GM19372 (cell line): Measurements from ENCODE around the gene GSS.

Source experiments
- ATAC-seq: cut with Tn5 transposase; IDR thresholded peaks from one replicate; pipeline ENCODE4 v1.9.1; 2021; ENCODE audit warnings: mild to moderate bottlenecking, low read depth, moderate library complexity; ENCODE audit not compliant: unreplicated experiment

The GSS gene

GRCh38 chr20:34955231-34956040, at the start of gene GSS, which contains the start of gene MYH7B:
GSS (minus strand) TSS chr20:34955806; CDS start chr20:34951852, 3,954 bp downstream.
MYH7B (plus strand) TSS chr20:34955868; CDS start chr20:34978006, 22,138 bp downstream.
- ATAC-seq, result peak; percentile 92

GRCh38 chr20:35004749-35005462, 49.3 kb upstream of the GSS start:
- no peak for ATAC-seq

- ATAC-seq, result no peak
Observed at GRCh38 chr20:35004051-35004725, 48.6 kb upstream of the GSS start.

GRCh38 chr20:35003211-35004031, 47.8 kb upstream of the GSS start:
- no peak for ATAC-seq

GRCh38 chr20:35002426-35003210, 47.0 kb upstream of the GSS start:
- no peak for ATAC-seq

GRCh38 chr20:35001596-35002362, 46.2 kb upstream of the GSS start:
- no peak for ATAC-seq

GRCh38 chr20:35000922-35001595, 45.5 kb upstream of the GSS start:
- no peak for ATAC-seq

GRCh38 chr20:35000311-35000921, 44.8 kb upstream of the GSS start:
- ATAC-seq, result no peak

- ATAC-seq, result no peak
Observed at GRCh38 chr20:34999782-35000181, 44.2 kb upstream of the GSS start.

GRCh38 chr20:34999021-34999451, 43.4 kb upstream of the GSS start:
- ATAC-seq, result no peak

- ATAC-seq, result no peak
Observed at GRCh38 chr20:34998331-34998950, 42.8 kb upstream of the GSS start.

- no peak for ATAC-seq
Observed at GRCh38 chr20:34997774-34998173, 42.2 kb upstream of the GSS start.

GRCh38 chr20:34997131-34997561, 41.5 kb upstream of the GSS start:
- no peak for ATAC-seq

- no peak for ATAC-seq
Observed at GRCh38 chr20:34996243-34997028, 40.8 kb upstream of the GSS start.

- ATAC-seq, result no peak
Observed at GRCh38 chr20:34995696-34996095, 40.1 kb upstream of the GSS start.

GRCh38 chr20:34995192-34995591, 39.6 kb upstream of the GSS start:
- ATAC-seq, result no peak
